Trophoblast cell (in vitro differentiated cells and primary cell): ENCODE results near the gene CAMK1G.
A peak's percentile ranks its signal among the peaks of the same experiment; 100 is the strongest.

ENCODE experiments used
- DNase-seq, 2 donors: peaks; one replicate each; pipeline ENCODE4 v3.0.0-alpha.2; 2016
- H2AFZ ChIP-seq: 2 replicates; pipeline ENCODE4 v1.6.1; 2013; ENCODE audit warnings: low read length, moderate library complexity, mild to moderate bottlenecking; ENCODE audit not compliant: insufficient read depth, poor library complexity
- H2AK5ac ChIP-seq: 2 replicates; pipeline ENCODE4 v1.6.1; 2013; ENCODE audit warnings: mild to moderate bottlenecking, low read length
- H2BK120ac ChIP-seq: 2 replicates; pipeline ENCODE4 v1.6.1; 2013; ENCODE audit warnings: low read length, mild to moderate bottlenecking, moderate library complexity; ENCODE audit not compliant: insufficient read depth, poor library complexity
- H2BK12ac ChIP-seq: 2 replicates; pipeline ENCODE4 v1.6.1; 2013; ENCODE audit warnings: mild to moderate bottlenecking, low read length, moderate library complexity
- H2BK5ac ChIP-seq: 2 replicates; pipeline ENCODE4 v1.6.1; 2013; ENCODE audit warnings: low read length, low read depth, moderate library complexity, mild to moderate bottlenecking; ENCODE audit not compliant: poor library complexity
- H3K14ac ChIP-seq: 2 replicates; pipeline ENCODE4 v1.6.1; 2013; ENCODE audit warnings: mild to moderate bottlenecking, low read length
- H3K18ac ChIP-seq: 2 replicates; pipeline ENCODE4 v1.6.1; 2013; ENCODE audit warnings: mild to moderate bottlenecking, low read length
- H3K23ac ChIP-seq: 2 replicates; pipeline ENCODE4 v1.6.1; 2013; ENCODE audit warnings: low read length
- H3K27ac ChIP-seq: 2 replicates; pipeline ENCODE4 v1.5.1; 2013; ENCODE audit warnings: low read depth, mild to moderate bottlenecking, inconsistent platforms, low read length, moderate library complexity
- H3K27me3 ChIP-seq: 2 replicates; pipeline ENCODE4 v1.6.1; 2013; ENCODE audit warnings: inconsistent platforms, mild to moderate bottlenecking, low read length, moderate library complexity; ENCODE audit not compliant: insufficient read depth
- H3K36me3 ChIP-seq, 2 experiments: 1 replicate in 1 of 2; 2 replicates in 1 of 2; pipeline ENCODE4 v1.6.1; 2013; ENCODE audit warnings: low read length in 2 of 2, mild to moderate bottlenecking in 2 of 2, moderate library complexity in 1 of 2; ENCODE audit not compliant: insufficient read depth in 2 of 2, control insufficient read depth in 1 of 2
- H3K4ac ChIP-seq: 2 replicates; pipeline ENCODE4 v1.6.1; 2013; ENCODE audit warnings: low read depth, mild to moderate bottlenecking, low read length, moderate library complexity
- H3K4me1 ChIP-seq, 2 experiments: 1 replicate in 1 of 2; 2 replicates in 1 of 2; pipeline ENCODE4 v1.6.1; 2013; ENCODE audit warnings: low read length in 2 of 2, mild to moderate bottlenecking in 2 of 2, moderate library complexity in 1 of 2; ENCODE audit not compliant: insufficient read depth in 2 of 2, control insufficient read depth in 1 of 2
- H3K4me2 ChIP-seq: 2 replicates; pipeline ENCODE4 v1.6.1; 2013; ENCODE audit warnings: inconsistent platforms, mild to moderate bottlenecking, low read length, moderate library complexity
- H3K4me3 ChIP-seq: 2 replicates; pipeline ENCODE4 v1.5.1; 2013; ENCODE audit warnings: mild to moderate bottlenecking, low read depth, low read length, inconsistent platforms
- H3K79me1 ChIP-seq: one replicate; pipeline ENCODE4 v1.6.1; 2013; ENCODE audit warnings: low read length
- H3K79me2 ChIP-seq: 2 replicates; pipeline ENCODE4 v1.6.1; 2013; ENCODE audit warnings: low read length, mild to moderate bottlenecking; ENCODE audit not compliant: control insufficient read depth, insufficient read depth, poor library complexity
- H3K9ac ChIP-seq: 2 replicates; pipeline ENCODE4 v1.6.1; 2013; ENCODE audit warnings: mild to moderate bottlenecking, low read length
- H3K9me3 ChIP-seq: 2 replicates; pipeline ENCODE4 v1.6.1; 2013; ENCODE audit warnings: low read depth, mild to moderate bottlenecking, control low read depth, inconsistent platforms, low read length; ENCODE audit not compliant: insufficient read depth
- H4K12ac ChIP-seq: 2 replicates; pipeline ENCODE4 v1.6.1; 2013; ENCODE audit warnings: low read depth, mild to moderate bottlenecking, low read length, moderate library complexity
- H4K8ac ChIP-seq: 2 replicates; pipeline ENCODE4 v1.6.1; 2013; ENCODE audit warnings: low read depth, mild to moderate bottlenecking, low read length, moderate library complexity
- H4K91ac ChIP-seq: one replicate; pipeline ENCODE4 v1.6.1; 2013; ENCODE audit warnings: low read depth, mild to moderate bottlenecking, low read length, moderate library complexity
- WGBS: extraction: QIAGEN DNeasy Blood & Tissue Kit; methylation state at CpG from one replicate; pipeline ENCODE4 v1.1.7; 2013; ENCODE audit warnings: missing lambda C conversion rate; ENCODE audit not compliant: insufficient read length, insufficient coverage; ENCODE audit errors: extremely low coverage; 5-methylcytosine and 5-hydroxymethylcytosine counted together

The CAMK1G gene

GRCh38 chr1:209560529-209560928, 23.0 kb upstream of the CAMK1G start:
- no peak overlapping the region for H3K4ac ChIP-seq
- no peaks in the 10 kb centered on the region for H3K9me3 ChIP-seq
- H3K4me2 ChIP-seq = no peak overlapping the region
- H2AK5ac ChIP-seq = no peak overlapping the region
- H3K18ac ChIP-seq = no peak overlapping the region
- H3K9ac ChIP-seq = no peak overlapping the region
- H3K23ac ChIP-seq = no peak overlapping the region
- H2AFZ ChIP-seq = no peak overlapping the region
- H3K4me1 ChIP-seq = peaks cover 0 to 6% of the 10 kb centered on the region in 2 experiments
- H3K79me2 ChIP-seq = no peaks in the 10 kb centered on the region
- no peak overlapping the region for H4K91ac ChIP-seq
- DNase-seq = no peak
- no peaks in the 10 kb centered on the region for H3K27me3 ChIP-seq
- no peak overlapping the region for H4K12ac ChIP-seq
- no peak overlapping the region for H3K4me3 ChIP-seq
- H4K8ac ChIP-seq = no peak overlapping the region
- H3K27ac ChIP-seq = no peak overlapping the region
- H2BK120ac ChIP-seq = no peak overlapping the region
- no peak overlapping the region for H2BK5ac ChIP-seq
- no CpG with 5 or more reads among the region's 3 CpGs for WGBS
- H3K36me3 ChIP-seq = no peaks in the 10 kb centered on the region
- H2BK12ac ChIP-seq = no peak overlapping the region
- no peak overlapping the region for H3K14ac ChIP-seq
- no peaks in the 10 kb centered on the region for H3K79me1 ChIP-seq

- Histone ChIP-seq H3K23ac (no peak overlapping the region), H3K27ac (no peak overlapping the region), H3K79me1 (no peaks in the 10 kb centered on the region), H3K4me3 (no peak overlapping the region), H2AK5ac (no peak overlapping the region), H3K18ac (no peak overlapping the region), H2BK12ac (no peak overlapping the region), H3K9ac (no peak overlapping the region), H3K4me2 (no peak overlapping the region), H2AFZ (no peak overlapping the region), H3K4me1 (peaks cover 0 to 6% of the 10 kb centered on the region in 2 experiments), H3K27me3 (no peaks in the 10 kb centered on the region), H4K12ac (no peak overlapping the region), H3K36me3 (no peaks in the 10 kb centered on the region), H3K9me3 (no peaks in the 10 kb centered on the region), H3K79me2 (no peaks in the 10 kb centered on the region), H2BK5ac (no peak overlapping the region), H4K91ac (no peak overlapping the region), H3K4ac (no peak overlapping the region), H3K14ac (no peak overlapping the region), H4K8ac (no peak overlapping the region), H2BK120ac (no peak overlapping the region)
- WGBS = no CpG with 5 or more reads among the region's 10 CpGs
- no peak for DNase-seq
Observed at GRCh38 chr1:209560952-209561351, 22.6 kb upstream of the CAMK1G start.

- H2BK5ac ChIP-seq = no peak overlapping the region
- no peak overlapping the region for H3K9ac ChIP-seq
- H2AFZ ChIP-seq = no peak overlapping the region
- H4K12ac ChIP-seq = no peak overlapping the region
- WGBS = no CpG with 5 or more reads among the region's 6 CpGs
- H2BK12ac ChIP-seq = no peak overlapping the region
- no peak overlapping the region for H3K14ac ChIP-seq
- no peaks in the 10 kb centered on the region for H3K9me3 ChIP-seq
- H3K79me2 ChIP-seq = no peaks in the 10 kb centered on the region
- no peak overlapping the region for H2AK5ac ChIP-seq
- H3K23ac ChIP-seq = no peak overlapping the region
- no peak for DNase-seq
- H3K4me2 ChIP-seq = no peak overlapping the region
- peak overlapping the region; percentile 11 for H3K4me3 ChIP-seq
- no peak overlapping the region for H3K27ac ChIP-seq
- H3K4me1 ChIP-seq = peaks cover 0 to 6% of the 10 kb centered on the region in 2 experiments
- H3K79me1 ChIP-seq = no peaks in the 10 kb centered on the region
- no peak overlapping the region for H4K8ac ChIP-seq
- H2BK120ac ChIP-seq = no peak overlapping the region
- H3K4ac ChIP-seq = no peak overlapping the region
- no peaks in the 10 kb centered on the region for H3K27me3 ChIP-seq
- H3K18ac ChIP-seq = no peak overlapping the region
- no peak overlapping the region for H4K91ac ChIP-seq
- no peaks in the 10 kb centered on the region for H3K36me3 ChIP-seq
Observed at GRCh38 chr1:209561532-209561931, 22.0 kb upstream of the CAMK1G start.

- H3K27me3 ChIP-seq = no peaks in the 10 kb centered on the region
- no peak overlapping the region for H3K14ac ChIP-seq
- H3K4me2 ChIP-seq = no peak overlapping the region
- WGBS = no CpG with 5 or more reads among the region's 4 CpGs
- H3K9me3 ChIP-seq = no peaks in the 10 kb centered on the region
- DNase-seq = no peak
- no peak overlapping the region for H3K9ac ChIP-seq
- H2BK12ac ChIP-seq = no peak overlapping the region
- no peak overlapping the region for H2BK5ac ChIP-seq
- H3K36me3 ChIP-seq = no peaks in the 10 kb centered on the region
- H2AK5ac ChIP-seq = no peak overlapping the region
- no peak overlapping the region for H2AFZ ChIP-seq
- H3K4ac ChIP-seq = no peak overlapping the region
- no peak overlapping the region for H2BK120ac ChIP-seq
- H3K23ac ChIP-seq = peak overlapping the region; percentile 38
- H4K8ac ChIP-seq = no peak overlapping the region
- no peak overlapping the region for H3K18ac ChIP-seq
- no peak overlapping the region for H4K91ac ChIP-seq
- H3K79me2 ChIP-seq = no peaks in the 10 kb centered on the region
- no peak overlapping the region for H3K27ac ChIP-seq
- no peaks in the 10 kb centered on the region for H3K79me1 ChIP-seq
- H3K4me1 ChIP-seq = peaks cover 0 to 6% of the 10 kb centered on the region in 2 experiments
- no peak overlapping the region for H3K4me3 ChIP-seq
- H4K12ac ChIP-seq = no peak overlapping the region
Observed at GRCh38 chr1:209564849-209565248, 18.7 kb upstream of the CAMK1G start.
